MCF 10A (cell line): ENCODE results near the gene EHBP1L1. TPM values are rescaled to one million over a fixed set of nuclear protein-coding genes. Genes with fewer than 3 reads are reported as not detected.

Experiments used
- BruUV-seq: library from RNA; stranded (reverse); fragments of 400-500 nt; replicated peaks from 2 replicates; lab custom pipeline; 2021; lab: Mats Ljungman, UMichigan
- CTCF ChIA-PET: fragments of 300-600 bp; sonication (Branson Sonifier 250); formaldehyde crosslinking; extraction: SDS; loops from one replicate; lab custom pipeline; 2021; ENCODE audit warnings: antibody characterized with exemption, inconsistent platforms; lab: Yijun Ruan, JAX
- POLR2A ChIA-PET: fragments of 300-600, 350-650 bp; sonication (Branson Sonifier 250); formaldehyde crosslinking; extraction: SDS; loops from one replicate; lab custom pipeline; 2020; ENCODE audit warnings: antibody characterized with exemption, inconsistent platforms; lab: Yijun Ruan, JAX
- DNase-seq: peaks from one replicate; pipeline ENCODE4 v3.0.0-alpha.2; 2018; ENCODE audit not compliant: unreplicated experiment
- H3K27ac Mint-ChIP-seq: one replicate; pipeline ENCODE4 v1.8.0; 2022; ENCODE audit warnings: mild to moderate bottlenecking, low read depth, mixed read lengths; ENCODE audit not compliant: unreplicated experiment
- H3K27me3 Mint-ChIP-seq: one replicate; pipeline ENCODE4 v1.8.0; 2022; ENCODE audit warnings: mixed read lengths; ENCODE audit not compliant: insufficient read depth, unreplicated experiment
- H3K36me3 Mint-ChIP-seq: one replicate; pipeline ENCODE4 v1.8.0; 2022; ENCODE audit warnings: mild to moderate bottlenecking, moderate library complexity, mixed read lengths; ENCODE audit not compliant: insufficient read depth, unreplicated experiment
- H3K4me1 Mint-ChIP-seq: one replicate; pipeline ENCODE4 v1.8.0; 2022; ENCODE audit warnings: mixed read lengths; ENCODE audit not compliant: insufficient read depth, unreplicated experiment
- H3K4me3 Mint-ChIP-seq: one replicate; pipeline ENCODE4 v1.8.0; 2022; ENCODE audit warnings: mild to moderate bottlenecking, moderate library complexity, mixed read lengths; ENCODE audit not compliant: unreplicated experiment
- H3K9me3 Mint-ChIP-seq: one replicate; pipeline ENCODE4 v1.8.0; 2022; ENCODE audit warnings: mixed read lengths; ENCODE audit not compliant: unreplicated experiment
- CTCF ChIP-seq: fragments of 200-600 bp; IDR thresholded peaks from one replicate; pipeline ENCODE4 v1.8.0; 2022; ENCODE audit warnings: antibody characterized with exemption, mild to moderate bottlenecking; ENCODE audit not compliant: unreplicated experiment
- intact Hi-C: fragments of 100-400 bp; cut with micrococcal nuclease; formaldehyde crosslinking; loops from 2 replicates; pipeline ENCODE4 v1.14.1; 2022
- total RNA-seq: library from RNA; stranded (reverse); gene quantifications from 2 replicates; pipeline ENCODE4 v1.2.3, GENCODE V29; 2022

EHBP1L1 gene
- total RNA-seq, 1 experiment from 2014 or later, result 31.3 TPM

- Mint-ChIP-seq H3K4me1 (peaks cover 23% of the 10 kb centered on the region), H3K36me3 (peaks cover 32% of the 10 kb centered on the region), H3K27ac (no peak overlapping the region), H3K4me3 (no peak overlapping the region), H3K9me3 (no peaks in the 10 kb centered on the region), H3K27me3 (no peaks in the 10 kb centered on the region)
- ChIA-PET POLR2A (interaction anchor here (1.0 kb wide), 1 partner anchor 35 kb away, joined by 3 read pairs; no protein-coding TSS in a partner anchor), CTCF (interaction anchor here (0.6 to 1.6 kb wide), 2 partner anchors 20 to 39 kb away, joined by 3 to 8 read pairs; no protein-coding TSS in a partner anchor)
- no TSS peak for BruUV-seq
- no peak for DNase-seq
- intact Hi-C loops, result no loop called here
- no peak for TF ChIP-seq CTCF
Observed at GRCh38 chr11:65580031-65580692, 4.3 kb downstream of the EHBP1L1 start.

- CTCF ChIA-PET, result interaction anchor here (0.5 to 1.6 kb wide), 4 partner anchors 9 to 47 kb away, joined by 3 to 8 read pairs (median 3); no protein-coding TSS in a partner anchor
- Mint-ChIP-seq H3K27me3 (no peaks in the 10 kb centered on the region), H3K4me1 (peaks cover 20% of the 10 kb centered on the region), H3K9me3 (no peaks in the 10 kb centered on the region), H3K36me3 (peaks cover 32% of the 10 kb centered on the region), H3K4me3 (no peak overlapping the region), H3K27ac (no peak overlapping the region)
- DNase-seq, result no peak
- intact Hi-C loops, result no loop called here
- POLR2A ChIA-PET, result no interaction called here
- no peak for TF ChIP-seq CTCF
- BruUV-seq, result no TSS peak
Observed at GRCh38 chr11:65580756-65581155, 4.9 kb downstream of the EHBP1L1 start.

- DNase-seq, result no peak
- Mint-ChIP-seq H3K36me3 (peaks cover 29% of the 10 kb centered on the region), H3K27me3 (no peaks in the 10 kb centered on the region), H3K4me1 (peaks cover 15% of the 10 kb centered on the region), H3K4me3 (no peak overlapping the region), H3K27ac (no peak overlapping the region), H3K9me3 (no peaks in the 10 kb centered on the region)
- BruUV-seq, result no TSS peak
- intact Hi-C loops, result no loop called here
- POLR2A ChIA-PET, result interaction anchor here (0.9 to 1.0 kb wide), 2 partner anchors 33 to 814 kb away, joined by 3 read pairs; no protein-coding TSS in a partner anchor
- no peak for TF ChIP-seq CTCF
- CTCF ChIA-PET, result no interaction called here
Observed at GRCh38 chr11:65581928-65582327, 6.1 kb downstream of the EHBP1L1 start.

- CTCF ChIA-PET, result interaction anchor here (2.5 kb wide), 1 partner anchor 10 kb away, joined by 9 read pairs; no protein-coding TSS in a partner anchor
- H3K9me3 Mint-ChIP-seq, result no peaks in the 10 kb centered on the region
- BruUV-seq, result no TSS peak
- no peak overlapping the region for H3K4me3 Mint-ChIP-seq
- no peak overlapping the region for H3K27ac Mint-ChIP-seq
- H3K36me3 Mint-ChIP-seq, result peaks cover 24% of the 10 kb centered on the region
- POLR2A ChIA-PET, result interaction anchor here (0.9 kb wide), 1 partner anchor 286 kb away, joined by 3 read pairs; no protein-coding TSS in a partner anchor
- no peak for DNase-seq
- peaks cover 14% of the 10 kb centered on the region for H3K4me1 Mint-ChIP-seq
- H3K27me3 Mint-ChIP-seq, result no peaks in the 10 kb centered on the region
- intact Hi-C loops, result no loop called here
- no peak for TF ChIP-seq CTCF
Observed at GRCh38 chr11:65583589-65583988, 7.7 kb downstream of the EHBP1L1 start.
